Esophagus squamous epithelium (tissue), 5 donors: ENCODE data around the gene ZFYVE26. TPM values are rescaled to one million over a fixed set of nuclear protein-coding genes. Genes with fewer than 3 reads are reported as not detected.

Experiments used
- DNase-seq: peaks from one replicate; lab custom pipeline; 2025; lab: John Stamatoyannopoulos, UW
- H3K27ac ChIP-seq, 4 donors: fragments of 200-600 bp; sonication (generic); one replicate each; pipeline ENCODE4 v1.5.1; 2016 to 2019; ENCODE audit warnings: mild to moderate bottlenecking in 1 of 4
- H3K27me3 ChIP-seq, 4 donors: fragments of 200-600 bp; sonication (generic); 1 replicate in 3 of 4; 2 replicates in 1 of 4; pipeline versions ENCODE4 v1.5.1 to v1.6.0; 2017 to 2021; ENCODE audit warnings: antibody characterized with exemption in 1 of 4
- H3K36me3 ChIP-seq, 3 donors: fragments of 200-600 bp; sonication (generic); one replicate each; pipeline ENCODE4 v1.5.1; 2016 to 2019
- H3K4me1 ChIP-seq, 3 donors: fragments of 200-600 bp; sonication (generic); one replicate each; pipeline ENCODE4 v1.5.1; 2017 to 2019
- H3K4me3 ChIP-seq, 4 donors: fragments of 200-600 bp; sonication (generic); 1 replicate in 3 of 4; 2 replicates in 1 of 4; pipeline ENCODE4 v1.5.1; 2016 to 2019; ENCODE audit warnings: mild to moderate bottlenecking in 2 of 4, moderate library complexity in 1 of 4
- H3K9me3 ChIP-seq, 3 donors: fragments of 200-600 bp; sonication (generic); one replicate each; pipeline ENCODE4 v1.5.1; 2016 to 2019
- CTCF ChIP-seq, 6 experiments: fragments of 450-650 bp in 4 of 6; fragments of 200-600 bp in 2 of 6; sonication (generic) in 2 of 6; IDR thresholded peaks; one replicate each; pipeline ENCODE4 v1.5.1; 2016 to 2019; ENCODE audit warnings: antibody characterized with exemption in 6 of 6, mild to moderate bottlenecking in 4 of 6, moderate library complexity in 4 of 6
- POLR2A ChIP-seq, 4 donors: fragments of 450-650 bp; IDR thresholded peaks; one replicate each; pipeline ENCODE4 v1.6.1; 2017; ENCODE audit warnings: antibody characterized with exemption in 4 of 4, mild to moderate bottlenecking in 4 of 4, moderate library complexity in 3 of 4
- WGBS, 2 donors: methylation state at CpG; one replicate each; pipeline ENCODE4 v1.1.5; 2018; 5-methylcytosine and 5-hydroxymethylcytosine counted together
- intact Hi-C: fragments of 100-400 bp; cut with DNase I; formaldehyde crosslinking; loops from one replicate; pipeline ENCODE4 v1.15.0; 2022
- total RNA-seq, 4 donors: library from RNA; depleted of rRNA; stranded (reverse); fragments of >200 nt; gene quantifications; one replicate each; pipeline ENCODE4 v1.1.0, GENCODE V29; 2016
- donor health status: DM: yes; HTN: yes; CAD: no.

The ZFYVE26 gene
- total RNA-seq, 4 donors from 2014 or later, result 11.8 to 22.3 (median 16.6) TPM

- Histone ChIP-seq H3K36me3 (peaks cover 10 to 84% (median 25%) of the 10 kb centered on the region in 3 donors), H3K27ac (no peak overlapping the region), H3K27me3 (no peaks in the 10 kb centered on the region), H3K4me1 (peaks cover 0 to under 1% (median 0%) of the 10 kb centered on the region in 3 donors), H3K4me3 (no peak overlapping the region), H3K9me3 (no peaks in the 10 kb centered on the region)
- intact Hi-C loops, result no loop called here
- TF ChIP-seq POLR2A (IDR thresholded peaks at IDR 0.05) (no peak), CTCF (IDR thresholded peaks at IDR 0.05) (no peak)
- no peak for DNase-seq
- WGBS, 2 donors, result 81 to 82% methylated on average over 3 of the region's 3 CpGs
These were observed 59.2 kb downstream of the ZFYVE26 start for GRCh38 chr14:67757175-67757574.

- no peak for DNase-seq
- no peaks in the 10 kb centered on the region for H3K9me3 ChIP-seq
- intact Hi-C loops, result no loop called here
- TF ChIP-seq POLR2A (IDR thresholded peaks at IDR 0.05), result no peak
- TF ChIP-seq CTCF (IDR thresholded peaks at IDR 0.05), result no peak
- H3K4me1 ChIP-seq, result no peaks in the 10 kb centered on the region
- H3K27me3 ChIP-seq, result no peaks in the 10 kb centered on the region
- no peak overlapping the region for H3K27ac ChIP-seq
- H3K36me3 ChIP-seq, result peaks cover 8 to 84% (median 28%) of the 10 kb centered on the region in 3 donors
- H3K4me3 ChIP-seq, result no peak overlapping the region
- WGBS, 2 donors, result 73 to 94% methylated on average over 1 of the region's 1 CpG
These were observed 59.9 kb downstream of the ZFYVE26 start for GRCh38 chr14:67756496-67756895.

GRCh38 chr14:67749341-67750084 lies 66.9 kb downstream of the ZFYVE26 start:
- no peaks in the 10 kb centered on the region for H3K4me1 ChIP-seq
- no peak overlapping the region for H3K27ac ChIP-seq
- H3K4me3 ChIP-seq, result no peak overlapping the region
- H3K9me3 ChIP-seq, result no peaks in the 10 kb centered on the region
- WGBS, 2 donors, result 81% methylated on average over 5 of the region's 6 CpGs
- peaks cover 28 to 80% (median 34%) of the 10 kb centered on the region in 3 donors for H3K36me3 ChIP-seq
- TF ChIP-seq POLR2A (IDR thresholded peaks at IDR 0.05), result no peak
- TF ChIP-seq CTCF (IDR thresholded peaks at IDR 0.05), result no peak
- intact Hi-C loops, result no loop called here
- no peaks in the 10 kb centered on the region for H3K27me3 ChIP-seq
- no peak for DNase-seq

- no peak for DNase-seq
These were observed 68.1 kb downstream of the ZFYVE26 start for GRCh38 chr14:67748312-67748711.

More at GRCh38 chr14:67748312-67748711, 68.1 kb downstream of the ZFYVE26 start:
- Histone ChIP-seq H3K4me1 (no peaks in the 10 kb centered on the region), H3K27ac (no peak overlapping the region), H3K36me3 (peaks cover 24 to 68% (median 31%) of the 10 kb centered on the region in 3 donors), H3K9me3 (no peaks in the 10 kb centered on the region), H3K27me3 (no peaks in the 10 kb centered on the region), H3K4me3 (no peak overlapping the region)
- 90 to 93% methylated on average over 6 to 10 of the region's 10 CpGs for WGBS, 2 donors
- intact Hi-C loops, result no loop called here
- TF ChIP-seq CTCF (IDR thresholded peaks at IDR 0.05) (no peak), POLR2A (IDR thresholded peaks at IDR 0.05) (no peak)
